ENCODE results near the gene CACNA1D. TPM values are rescaled to one million over a fixed set of nuclear protein-coding genes. Genes with fewer than 3 reads are reported as not detected.

The CACNA1D gene
- total RNA-seq, 4 donors from 2014 or later, result 0.85 to 0.88 TPM; not detected in 2

GRCh38 chr3:53791317-53791716 is 296.9 kb downstream of the CACNA1D start:
- no peak for TF ChIP-seq CTCF (IDR thresholded peaks at IDR 0.05; ENCODE audit: low read depth)

- TF ChIP-seq CTCF (IDR thresholded peaks at IDR 0.05; ENCODE audit: low read depth), result no peak
These were observed 298.5 kb downstream of the CACNA1D start for GRCh38 chr3:53792866-53793265.

- no peak for TF ChIP-seq CTCF (IDR thresholded peaks at IDR 0.05; ENCODE audit: low read depth)
These were observed 300.2 kb downstream of the CACNA1D start for GRCh38 chr3:53794597-53794996.

- TF ChIP-seq CTCF (IDR thresholded peaks at IDR 0.05; ENCODE audit: low read depth), result no peak
These were observed 300.8 kb downstream of the CACNA1D start for GRCh38 chr3:53795176-53795575.

- no peak for TF ChIP-seq CTCF (IDR thresholded peaks at IDR 0.05; ENCODE audit: low read depth)
These were observed 301.6 kb downstream of the CACNA1D start for GRCh38 chr3:53795789-53796560.

GRCh38 chr3:53798144-53798543 is 303.7 kb downstream of the CACNA1D start:
- no peak for TF ChIP-seq CTCF (IDR thresholded peaks at IDR 0.05; ENCODE audit: low read depth)

- TF ChIP-seq CTCF (IDR thresholded peaks at IDR 0.05; ENCODE audit: low read depth), result no peak
These were observed 305.0 kb downstream of the CACNA1D start for GRCh38 chr3:53799338-53799865.

Data from subcutaneous adipose tissue (tissue), 4 donors.